ENCODE results near the gene PCNX2. TPM values are rescaled to one million over a fixed set of nuclear protein-coding genes. Genes with fewer than 3 reads are reported as not detected.

PCNX2 gene
- total RNA-seq, 1 donor: 56.8 TPM

GRCh38 chr1:233040494-233040893 lies 255.0 kb downstream of the PCNX2 start:
- no peaks in the 10 kb centered on the region for H3K4me1 ChIP-seq (ENCODE audit: insufficient read depth, low read length)
- no peaks in the 10 kb centered on the region for H3K9me3 ChIP-seq (ENCODE audit: low read depth, low read length)
- no peak overlapping the region for H3K4me3 ChIP-seq (ENCODE audit: insufficient read depth, low read length)
- H3K4me2 ChIP-seq (ENCODE audit: insufficient read depth, low read length): no peak overlapping the region
- no peak overlapping the region for H2AFZ ChIP-seq (ENCODE audit: low read length)
- H4K20me1 ChIP-seq (ENCODE audit: insufficient read depth, low read length): no peaks in the 10 kb centered on the region
- no peak for TF ChIP-seq CTCF (IDR thresholded peaks at IDR 0.05; ENCODE audit: extremely low read depth, low read depth, low read length)
- DNase-seq (ENCODE audit: insufficient read length, low spot score, missing footprints): no peak
- no peak overlapping the region for H3K27ac ChIP-seq (ENCODE audit: low read depth, low read length)
- no peaks in the 10 kb centered on the region for H3K27me3 ChIP-seq (ENCODE audit: insufficient read depth, low read length)
- H3K79me2 ChIP-seq (ENCODE audit: insufficient read depth, low read length): no peaks in the 10 kb centered on the region
- no peaks in the 10 kb centered on the region for H3K36me3 ChIP-seq (ENCODE audit: insufficient read depth, low read length)

GRCh38 chr1:233038581-233038980 lies 256.9 kb downstream of the PCNX2 start:
- Histone ChIP-seq H3K4me2 (ENCODE audit: insufficient read depth, low read length) (no peak overlapping the region), H3K27me3 (ENCODE audit: insufficient read depth, low read length) (no peaks in the 10 kb centered on the region), H4K20me1 (ENCODE audit: insufficient read depth, low read length) (no peaks in the 10 kb centered on the region), H3K9me3 (ENCODE audit: low read depth, low read length) (no peaks in the 10 kb centered on the region), H3K36me3 (ENCODE audit: insufficient read depth, low read length) (no peaks in the 10 kb centered on the region), H3K4me1 (ENCODE audit: insufficient read depth, low read length) (peaks cover under 1% of the 10 kb centered on the region), H3K4me3 (ENCODE audit: insufficient read depth, low read length) (no peak overlapping the region), H2AFZ (ENCODE audit: low read length) (no peak overlapping the region), H3K79me2 (ENCODE audit: insufficient read depth, low read length) (no peaks in the 10 kb centered on the region), H3K27ac (ENCODE audit: low read depth, low read length) (no peak overlapping the region)
- TF ChIP-seq CTCF (IDR thresholded peaks at IDR 0.05; ENCODE audit: extremely low read depth, low read depth, low read length): no peak
- DNase-seq (ENCODE audit: insufficient read length, low spot score, missing footprints): no peak

GRCh38 chr1:233037843-233038242 lies 257.7 kb downstream of the PCNX2 start:
- no peaks in the 10 kb centered on the region for H3K27me3 ChIP-seq (ENCODE audit: insufficient read depth, low read length)
- H3K27ac ChIP-seq (ENCODE audit: low read depth, low read length): no peak overlapping the region
- H3K4me1 ChIP-seq (ENCODE audit: insufficient read depth, low read length): peaks cover 8% of the 10 kb centered on the region
- H3K9me3 ChIP-seq (ENCODE audit: low read depth, low read length): no peaks in the 10 kb centered on the region
- H4K20me1 ChIP-seq (ENCODE audit: insufficient read depth, low read length): no peaks in the 10 kb centered on the region
- no peak for TF ChIP-seq CTCF (IDR thresholded peaks at IDR 0.05; ENCODE audit: extremely low read depth, low read depth, low read length)
- H3K4me2 ChIP-seq (ENCODE audit: insufficient read depth, low read length): no peak overlapping the region
- H3K4me3 ChIP-seq (ENCODE audit: insufficient read depth, low read length): no peak overlapping the region
- H3K79me2 ChIP-seq (ENCODE audit: insufficient read depth, low read length): no peaks in the 10 kb centered on the region
- DNase-seq (ENCODE audit: insufficient read length, low spot score, missing footprints): no peak
- no peak overlapping the region for H2AFZ ChIP-seq (ENCODE audit: low read length)
- H3K36me3 ChIP-seq (ENCODE audit: insufficient read depth, low read length): no peaks in the 10 kb centered on the region

- Histone ChIP-seq H3K79me2 (ENCODE audit: insufficient read depth, low read length) (no peaks in the 10 kb centered on the region), H4K20me1 (ENCODE audit: insufficient read depth, low read length) (no peaks in the 10 kb centered on the region), H3K4me2 (ENCODE audit: insufficient read depth, low read length) (no peak overlapping the region), H3K27me3 (ENCODE audit: insufficient read depth, low read length) (no peaks in the 10 kb centered on the region), H3K4me1 (ENCODE audit: insufficient read depth, low read length) (peaks cover 8% of the 10 kb centered on the region), H2AFZ (ENCODE audit: low read length) (no peak overlapping the region), H3K36me3 (ENCODE audit: insufficient read depth, low read length) (no peaks in the 10 kb centered on the region), H3K9me3 (ENCODE audit: low read depth, low read length) (no peaks in the 10 kb centered on the region), H3K27ac (ENCODE audit: low read depth, low read length) (no peak overlapping the region), H3K4me3 (ENCODE audit: insufficient read depth, low read length) (no peak overlapping the region)
- TF ChIP-seq CTCF (IDR thresholded peaks at IDR 0.05; ENCODE audit: extremely low read depth, low read depth, low read length): no peak
- DNase-seq (ENCODE audit: insufficient read length, low spot score, missing footprints): no peak
Observed at GRCh38 chr1:233034836-233035235, 260.7 kb downstream of the PCNX2 start.
